Measurements from ENCODE around the gene SLC9B2. TPM values are rescaled to one million over a fixed set of nuclear protein-coding genes. Genes with fewer than 3 reads are reported as not detected.

SLC9B2 gene
- total and polyA plus RNA-seq, 4 experiments from 2014 or later = 15.9 to 19.7 (median 16.7) TPM

Other genes starting within 250 kb of the SLC9B2 start
- 100 to 1,000 TPM; 337 to 339 TPM for gene UBE2D3, start 249.2 kb downstream of the SLC9B2 start, total RNA-seq
- 100 to 1,000 TPM; 473 to 768 TPM for gene UBE2D3, start 249.2 kb downstream of the SLC9B2 start, polyA plus RNA-seq
- gene CISD2, start 207.8 kb downstream of the SLC9B2 start, total RNA-seq = 10 to 100 TPM; 18.5 to 22.0 TPM
- 10 to 100 TPM; 31.2 to 54.9 TPM for gene CISD2, start 207.8 kb downstream of the SLC9B2 start, polyA plus RNA-seq
- gene SLC9B1, start 57.1 kb downstream of the SLC9B2 start, total RNA-seq = 1 to 10 TPM; 3.2 to 5.2 TPM
- 1 to 10 TPM; 2.0 to 4.2 TPM for gene SLC9B1, start 57.1 kb downstream of the SLC9B2 start, polyA plus RNA-seq
- gene BDH2, start 23.1 kb upstream of the SLC9B2 start, total RNA-seq = 10 to 100 TPM; 20.1 to 20.5 TPM
- 10 to 100 TPM; 24.2 to 25.3 TPM for gene BDH2, start 23.1 kb upstream of the SLC9B2 start, polyA plus RNA-seq
- 1 to 10 TPM in 1 of 2 experiments, under 1 TPM in 1; 0.67 to 1.5 TPM for gene CENPE, start 121.6 kb upstream of the SLC9B2 start, total RNA-seq
- gene CENPE, start 121.6 kb upstream of the SLC9B2 start, polyA plus RNA-seq = under 1 TPM in 1 of 2 donors, not detected in 1; 0.77 TPM